WTC11 (cell line): ENCODE measurements around the gene ISCU. TPM values are rescaled to one million over a fixed set of nuclear protein-coding genes. Genes with fewer than 3 reads are reported as not detected.

Experiments used
- ATAC-seq: fragments of 200-7000 bp; cut with Tn5 transposase; 2 replicates; pipeline ENCODE4 v1.10.0; 2021; ENCODE audit warnings: mild to moderate bottlenecking, moderate library complexity
- CTCF ChIA-PET: fragments of 300-600 bp; sonication (Branson Sonifier 250); formaldehyde crosslinking; loops from one replicate; lab custom pipeline; 2021; ENCODE audit warnings: antibody characterized with exemption; lab: Charles Lee
- POLR2A ChIA-PET: fragments of 350-600 bp; sonication (Branson Sonifier 250); formaldehyde crosslinking; loops from one replicate; lab custom pipeline; 2021; ENCODE audit warnings: antibody characterized with exemption; lab: Charles Lee
- DNase-seq: peaks from one replicate; pipeline ENCODE4 v3.0.0; 2021; ENCODE audit warnings: low spot score
- H3K27ac Mint-ChIP-seq: 2 replicates; pipeline ENCODE4 v1.8.0; 2021; ENCODE audit warnings: mixed read lengths
- H3K27me3 Mint-ChIP-seq: 2 replicates; pipeline ENCODE4 v1.8.0; 2021; ENCODE audit warnings: low read depth, mild to moderate bottlenecking, moderate library complexity, mixed read lengths
- H3K36me3 Mint-ChIP-seq: 2 replicates; pipeline ENCODE4 v1.8.0; 2021; ENCODE audit warnings: mixed read lengths
- H3K4me1 Mint-ChIP-seq: 2 replicates; pipeline ENCODE4 v1.8.0; 2022; ENCODE audit warnings: mixed read lengths
- H3K4me3 Mint-ChIP-seq: 2 replicates; pipeline ENCODE4 v1.8.0; 2021; ENCODE audit warnings: mild to moderate bottlenecking, moderate library complexity, mixed read lengths
- H3K9me3 Mint-ChIP-seq: 2 replicates; pipeline ENCODE4 v1.8.0; 2021; ENCODE audit warnings: mixed read lengths
- AR ChIP-seq: fragments of 250-450 bp; sonication (Bioruptor Pico); IDR thresholded peaks from 2 replicates; pipeline ENCODE4 v1.9.0; 2021; ENCODE audit warnings: mild to moderate bottlenecking
- ATF3 ChIP-seq: sonication (generic); formaldehyde crosslinking; conservative IDR thresholded peaks from 2 replicates; pipeline ENCODE4 v1.8.1; 2022; ENCODE audit warnings: mild to moderate bottlenecking, missing genetic modification reagents
- CREB1 ChIP-seq: sonication (generic); formaldehyde crosslinking; IDR thresholded peaks from 2 replicates; pipeline ENCODE4 v1.8.0; 2023; ENCODE audit warnings: mild to moderate bottlenecking, missing genetic modification reagents
- FOXK1 ChIP-seq: sonication (generic); formaldehyde crosslinking; IDR thresholded peaks from 2 replicates; pipeline ENCODE4 v1.8.0; 2022; ENCODE audit warnings: mild to moderate bottlenecking, moderate library complexity, missing genetic modification reagents
- IRF2 ChIP-seq: sonication (generic); formaldehyde crosslinking; IDR thresholded peaks from 2 replicates; pipeline ENCODE4 v1.8.0; 2022; ENCODE audit warnings: low read depth, missing genetic modification reagents, borderline replicate concordance
- JUN ChIP-seq: sonication (generic); formaldehyde crosslinking; IDR thresholded peaks from 2 replicates; pipeline ENCODE4 v1.8.0; 2023; ENCODE audit warnings: mild to moderate bottlenecking, missing genetic modification reagents
- MLX ChIP-seq: sonication (generic); formaldehyde crosslinking; IDR thresholded peaks from 2 replicates; pipeline ENCODE4 v1.8.1; 2023; ENCODE audit warnings: mild to moderate bottlenecking, missing genetic modification reagents, moderate library complexity
- MYBL2 ChIP-seq: sonication (generic); formaldehyde crosslinking; IDR thresholded peaks from 2 replicates; pipeline ENCODE4 v1.8.1; 2023; ENCODE audit warnings: mild to moderate bottlenecking, moderate library complexity, missing genetic modification reagents
- NFE2L1 ChIP-seq: sonication (generic); formaldehyde crosslinking; IDR thresholded peaks from 2 replicates; pipeline ENCODE4 v1.8.1; 2023; ENCODE audit warnings: missing genetic modification reagents
- PRDM15 ChIP-seq: sonication (generic); formaldehyde crosslinking; IDR thresholded peaks from 2 replicates; pipeline ENCODE4 v1.8.0; 2022; ENCODE audit warnings: missing genetic modification reagents
- SP1 ChIP-seq: sonication (generic); formaldehyde crosslinking; conservative IDR thresholded peaks from 2 replicates; pipeline ENCODE4 v1.8.1; 2022; ENCODE audit warnings: missing genetic modification reagents
- TEAD1 ChIP-seq: sonication (generic); formaldehyde crosslinking; IDR thresholded peaks from 2 replicates; pipeline ENCODE4 v1.8.0; 2022; ENCODE audit warnings: mild to moderate bottlenecking, missing genetic modification reagents
- ZBTB43 ChIP-seq: sonication (generic); formaldehyde crosslinking; IDR thresholded peaks from 2 replicates; pipeline ENCODE4 v1.8.1; 2023; ENCODE audit warnings: mild to moderate bottlenecking, missing genetic modification reagents
- ZMAT4 ChIP-seq: fragments of 250-450 bp; sonication (Bioruptor Pico); IDR thresholded peaks from 2 replicates; pipeline ENCODE4 v1.9.0; 2021; ENCODE audit warnings: mild to moderate bottlenecking
- ZNF423 ChIP-seq: fragments of 250-450 bp; sonication (Bioruptor Pico); IDR thresholded peaks from 2 replicates; pipeline ENCODE4 v2.1.2; 2022; ENCODE audit warnings: mild to moderate bottlenecking, moderate library complexity
- total RNA-seq: library from RNA; stranded (reverse); gene quantifications from 3 replicates; pipeline ENCODE4 v1.2.3, GENCODE V29; 2021

Gene ISCU
- total RNA-seq, 1 experiment from 2014 or later = 85.9 TPM

GRCh38 chr12:108562348-108563135, at the start of gene ISCU (continued):
- TF ChIP-seq PRDM15 (CRISPR knock-in tag) (0 out of 2 replicates have a peak, but pooled peaks have one; percentile 5), IRF2 (CRISPR knock-in tag) (no peak), FOXK1 (CRISPR knock-in tag) (peak; percentile 81), ZMAT4 (CRISPR knock-in tag) (no peak), JUN (CRISPR knock-in tag) (no peak), ATF3 (CRISPR knock-in tag) (no peak), MYBL2 (peak; percentile 84; the same call in 1 of the 2 replicates), MLX (CRISPR knock-in tag) (no peak), TEAD1 (no peak), SP1 (peak; percentile 99), ZBTB43 (CRISPR knock-in tag) (peak; percentile 87), AR (CRISPR knock-in tag) (0 out of 2 replicates have a peak, but pooled peaks have one; percentile 39), CREB1 (CRISPR knock-in tag) (peak; percentile 15; the same call in 1 of the 2 replicates)

- no peak; the same call in 1 of the 2 replicates for ATAC-seq
- H3K27me3 Mint-ChIP-seq = no peaks in the 10 kb centered on the region; the same call in 1 of the 2 replicates
- peaks cover 4% of the 10 kb centered on the region for H3K9me3 Mint-ChIP-seq
- peaks cover 22% of the 10 kb centered on the region for H3K4me1 Mint-ChIP-seq
- peak; percentile 21; the same call in 1 of the 2 replicates for TF ChIP-seq NFE2L1 (CRISPR knock-in tag)
- TF ChIP-seq ZNF423 (CRISPR knock-in tag) = no peak
- POLR2A ChIA-PET = no interaction called here
- H3K27ac Mint-ChIP-seq = peak overlapping the region; percentile 19; the same call in 1 of the 2 replicates
- DNase-seq = no peak
- H3K4me3 Mint-ChIP-seq = peak overlapping the region; percentile 74
- H3K36me3 Mint-ChIP-seq = peaks cover 11% of the 10 kb centered on the region
- CTCF ChIA-PET = interaction anchor here (1.0 to 1.6 kb wide), 2 partner anchors 280 to 525 kb away, joined by 3 to 4 read pairs; no protein-coding TSS in a partner anchor
Measured at GRCh38 chr12:108514468-108514972, 47.9 kb upstream of the ISCU start.
